Panc1 (cell line): ENCODE data around the gene UBE2G2. TPM values are rescaled to one million over a fixed set of nuclear protein-coding genes. Genes with fewer than 3 reads are reported as not detected.

Source experiments
- ATAC-seq: fragments of 200-7000 bp; cut with Tn5 transposase; 2 replicates; pipeline ENCODE4 v1.9.1; 2020; ENCODE audit warnings: mild to moderate bottlenecking, moderate library complexity
- BruUV-seq: library from RNA; stranded (reverse); fragments of 400-500 nt; replicated peaks from 2 replicates; lab custom pipeline; 2021; lab: Mats Ljungman, UMichigan
- CTCF ChIA-PET: fragments of 300-600 bp; sonication (Branson Sonifier 250); formaldehyde crosslinking; loops from one replicate; lab custom pipeline; 2022; ENCODE audit warnings: antibody characterized with exemption; lab: Charles Lee
- POLR2A ChIA-PET: fragments of 300-600 bp; sonication (Branson Sonifier 250); formaldehyde crosslinking; loops from one replicate; lab custom pipeline; 2022; ENCODE audit warnings: antibody characterized with exemption; lab: Charles Lee
- DNase-seq: peaks from one replicate; pipeline ENCODE4 v3.0.0-alpha.2; 2010; ENCODE audit warnings: low read depth, low spot score
- H3K27ac ChIP-seq: 2 replicates; pipeline ENCODE4 v1.5.1; 2011; ENCODE audit warnings: mild to moderate bottlenecking, low read length, inconsistent platforms
- H3K27me3 ChIP-seq: fragments of 200-500 bp; sonication (Bioruptor generic); 2 replicates; pipeline ENCODE4 v1.6.0; 2014; ENCODE audit warnings: low read length, inconsistent platforms; ENCODE audit not compliant: control insufficient read depth, insufficient read depth
- H3K36me3 ChIP-seq: fragments of 200-500 bp; sonication (Bioruptor generic); 2 replicates; pipeline ENCODE4 v1.5.1; 2014; ENCODE audit warnings: inconsistent platforms, mild to moderate bottlenecking, low read length, moderate library complexity; ENCODE audit not compliant: control insufficient read depth, insufficient read depth
- H3K4me1 ChIP-seq: 2 replicates; pipeline ENCODE4 v1.5.1; 2011; ENCODE audit warnings: inconsistent platforms, mild to moderate bottlenecking, low read length, moderate library complexity; ENCODE audit not compliant: control insufficient read depth, insufficient read depth
- H3K4me3 ChIP-seq, 2 experiments: 2 replicates each; pipeline ENCODE4 v1.5.1; 2011 to 2012; ENCODE audit warnings: low read depth in 2 of 2, low read length in 2 of 2, mild to moderate bottlenecking in 2 of 2, inconsistent platforms in 1 of 2, moderate library complexity in 1 of 2
- H3K9me3 ChIP-seq: fragments of 200-500 bp; sonication (Bioruptor generic); 2 replicates; pipeline ENCODE4 v1.5.1; 2014; ENCODE audit warnings: low read depth, mild to moderate bottlenecking, inconsistent platforms, low read length, moderate library complexity; ENCODE audit not compliant: control insufficient read depth, insufficient read depth
- POLR2AphosphoS5 ChIP-seq: IDR thresholded peaks from 2 replicates; pipeline ENCODE4 v1.6.1; 2012; ENCODE audit warnings: mild to moderate bottlenecking, low read depth, low read length, moderate library complexity
- SIN3A ChIP-seq: IDR thresholded peaks from 2 replicates; pipeline ENCODE4 v1.6.1; 2012; ENCODE audit warnings: low read depth, mild to moderate bottlenecking, low read length, moderate library complexity, borderline replicate concordance; ENCODE audit not compliant: insufficient read depth
- TCF7L2 ChIP-seq: IDR thresholded peaks from 2 replicates; pipeline ENCODE4 v1.6.1; 2011; ENCODE audit warnings: mild to moderate bottlenecking, low read depth, low read length, inconsistent platforms
- in situ Hi-C: cut with HindIII; loops from 2 replicates; pipeline ENCODE4 v1.10.0; 2016; ENCODE audit warnings: low sequenced_read_pairs, low pct_unique_long_range_greater_than_20kb
- intact Hi-C: fragments of 100-400 bp; cut with micrococcal nuclease; formaldehyde crosslinking; loops from one replicate; pipeline ENCODE4 v1.10.0; 2022; ENCODE audit not compliant: unreplicated experiment
- total RNA-seq: library from RNA; stranded (reverse); gene quantifications from one replicate; pipeline ENCODE4 v1.2.1, GENCODE V29; 2021; ENCODE audit not compliant: unreplicated experiment
- TF ChIP-seq, protein P1 (sequence below): fragments of 450-650 bp; IDR thresholded peaks from 2 replicates; pipeline ENCODE4 v1.5.1; 2017; ENCODE audit warnings: mild to moderate bottlenecking
- TF ChIP-seq, protein P2 (sequence below), 2 experiments: IDR thresholded peaks; 2 replicates each; pipeline ENCODE4 v1.6.1; 2011 to 2012; ENCODE audit warnings: low read depth in 2 of 2, control low read depth in 1 of 2, low read length in 1 of 2, mild to moderate bottlenecking in 1 of 2, moderate library complexity in 1 of 2; ENCODE audit not compliant: insufficient read depth in 1 of 2

The UBE2G2 gene
- total RNA-seq, 1 experiment from 2014 or later = 77.4 TPM

DNA sequence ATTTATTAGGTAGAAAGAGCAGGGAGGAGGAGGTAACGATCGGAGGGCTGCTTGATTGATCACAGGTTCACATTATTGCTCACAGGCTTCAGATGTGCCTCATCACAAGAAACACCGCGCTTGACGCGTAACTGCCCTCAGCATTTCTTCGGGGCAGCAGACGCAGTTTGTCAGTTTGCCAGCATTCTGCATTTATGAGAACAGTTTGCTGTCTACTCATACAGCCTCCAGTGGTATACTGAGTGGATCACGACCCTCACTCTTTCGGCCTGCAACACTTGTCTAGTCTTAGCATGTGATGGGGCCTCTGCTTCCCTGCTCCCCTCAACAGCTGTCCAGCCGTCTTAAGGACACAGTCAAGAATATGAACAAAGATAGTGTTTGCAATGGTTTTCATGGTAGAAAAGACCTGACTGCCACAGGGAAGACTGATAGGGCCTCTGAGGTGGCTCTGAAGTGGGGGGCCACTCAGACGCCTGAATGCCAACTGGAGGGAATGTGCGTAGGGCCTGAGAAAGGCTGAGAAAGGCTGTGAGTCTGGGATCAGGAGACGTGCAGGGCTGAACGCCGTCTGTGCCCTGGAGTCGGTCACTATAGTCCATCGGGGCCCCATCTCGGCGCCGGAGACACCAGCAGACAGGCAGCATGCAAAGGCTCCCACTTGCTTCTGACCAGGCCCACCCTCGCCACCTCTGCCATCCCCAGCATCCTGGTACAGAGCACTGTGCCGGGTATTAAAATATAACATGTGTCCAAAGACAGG, 45.0 kb downstream of the UBE2G2 start:
- intact Hi-C loops (no loop called here), in situ Hi-C loops (no loop called here)
- Histone ChIP-seq H3K27ac (no peak overlapping the region), H3K4me3 (no peak overlapping the region), H3K9me3 (no peaks in the 10 kb centered on the region), H3K4me1 (peaks cover 7% of the 10 kb centered on the region), H3K36me3 (no peaks in the 10 kb centered on the region), H3K27me3 (no peaks in the 10 kb centered on the region)
- no peak for TF ChIP-seq TCF7L2
- DNase-seq = no peak
- POLR2A ChIA-PET = no interaction called here
- BruUV-seq = no TSS peak
- ATAC-seq = no peak
- CTCF ChIA-PET = no interaction called here

DNA sequence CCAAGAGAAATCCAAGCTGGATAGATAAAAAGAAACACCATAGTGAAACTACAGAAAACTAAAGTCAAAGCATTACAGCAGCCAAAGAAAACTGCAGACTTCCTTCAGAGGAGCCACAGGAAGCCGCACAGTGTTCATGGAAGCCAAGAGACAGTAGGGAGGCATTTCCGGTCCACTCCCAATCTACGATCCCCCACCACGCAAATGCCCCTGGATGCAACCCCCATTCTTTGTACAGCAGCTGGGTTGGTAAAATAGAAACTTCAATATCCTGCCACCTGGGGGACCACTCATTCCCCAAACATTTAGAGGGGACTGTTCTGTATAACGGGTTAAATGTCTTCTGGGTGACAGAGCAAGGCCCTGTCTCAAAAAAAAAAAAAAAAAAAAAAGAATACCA, 46.4 kb downstream of the UBE2G2 start:
- POLR2A ChIA-PET = no interaction called here
- CTCF ChIA-PET = no interaction called here

More for the DNA sequence above, 46.4 kb downstream of the UBE2G2 start:
- TF ChIP-seq POLR2AphosphoS5 (no peak), SIN3A (no peak), TCF7L2 (no peak)
- TF ChIP-seq, protein P1, sequence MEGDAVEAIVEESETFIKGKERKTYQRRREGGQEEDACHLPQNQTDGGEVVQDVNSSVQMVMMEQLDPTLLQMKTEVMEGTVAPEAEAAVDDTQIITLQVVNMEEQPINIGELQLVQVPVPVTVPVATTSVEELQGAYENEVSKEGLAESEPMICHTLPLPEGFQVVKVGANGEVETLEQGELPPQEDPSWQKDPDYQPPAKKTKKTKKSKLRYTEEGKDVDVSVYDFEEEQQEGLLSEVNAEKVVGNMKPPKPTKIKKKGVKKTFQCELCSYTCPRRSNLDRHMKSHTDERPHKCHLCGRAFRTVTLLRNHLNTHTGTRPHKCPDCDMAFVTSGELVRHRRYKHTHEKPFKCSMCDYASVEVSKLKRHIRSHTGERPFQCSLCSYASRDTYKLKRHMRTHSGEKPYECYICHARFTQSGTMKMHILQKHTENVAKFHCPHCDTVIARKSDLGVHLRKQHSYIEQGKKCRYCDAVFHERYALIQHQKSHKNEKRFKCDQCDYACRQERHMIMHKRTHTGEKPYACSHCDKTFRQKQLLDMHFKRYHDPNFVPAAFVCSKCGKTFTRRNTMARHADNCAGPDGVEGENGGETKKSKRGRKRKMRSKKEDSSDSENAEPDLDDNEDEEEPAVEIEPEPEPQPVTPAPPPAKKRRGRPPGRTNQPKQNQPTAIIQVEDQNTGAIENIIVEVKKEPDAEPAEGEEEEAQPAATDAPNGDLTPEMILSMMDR = no peak
- TF ChIP-seq, protein P2, sequence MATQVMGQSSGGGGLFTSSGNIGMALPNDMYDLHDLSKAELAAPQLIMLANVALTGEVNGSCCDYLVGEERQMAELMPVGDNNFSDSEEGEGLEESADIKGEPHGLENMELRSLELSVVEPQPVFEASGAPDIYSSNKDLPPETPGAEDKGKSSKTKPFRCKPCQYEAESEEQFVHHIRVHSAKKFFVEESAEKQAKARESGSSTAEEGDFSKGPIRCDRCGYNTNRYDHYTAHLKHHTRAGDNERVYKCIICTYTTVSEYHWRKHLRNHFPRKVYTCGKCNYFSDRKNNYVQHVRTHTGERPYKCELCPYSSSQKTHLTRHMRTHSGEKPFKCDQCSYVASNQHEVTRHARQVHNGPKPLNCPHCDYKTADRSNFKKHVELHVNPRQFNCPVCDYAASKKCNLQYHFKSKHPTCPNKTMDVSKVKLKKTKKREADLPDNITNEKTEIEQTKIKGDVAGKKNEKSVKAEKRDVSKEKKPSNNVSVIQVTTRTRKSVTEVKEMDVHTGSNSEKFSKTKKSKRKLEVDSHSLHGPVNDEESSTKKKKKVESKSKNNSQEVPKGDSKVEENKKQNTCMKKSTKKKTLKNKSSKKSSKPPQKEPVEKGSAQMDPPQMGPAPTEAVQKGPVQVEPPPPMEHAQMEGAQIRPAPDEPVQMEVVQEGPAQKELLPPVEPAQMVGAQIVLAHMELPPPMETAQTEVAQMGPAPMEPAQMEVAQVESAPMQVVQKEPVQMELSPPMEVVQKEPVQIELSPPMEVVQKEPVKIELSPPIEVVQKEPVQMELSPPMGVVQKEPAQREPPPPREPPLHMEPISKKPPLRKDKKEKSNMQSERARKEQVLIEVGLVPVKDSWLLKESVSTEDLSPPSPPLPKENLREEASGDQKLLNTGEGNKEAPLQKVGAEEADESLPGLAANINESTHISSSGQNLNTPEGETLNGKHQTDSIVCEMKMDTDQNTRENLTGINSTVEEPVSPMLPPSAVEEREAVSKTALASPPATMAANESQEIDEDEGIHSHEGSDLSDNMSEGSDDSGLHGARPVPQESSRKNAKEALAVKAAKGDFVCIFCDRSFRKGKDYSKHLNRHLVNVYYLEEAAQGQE (IDR thresholded peaks at IDR 0.05; ENCODE audit: insufficient read depth in 1 of 2, low read depth in 2 of 2, low read length in 1 of 2) = no peak
- H3K9me3 ChIP-seq = no peaks in the 10 kb centered on the region
- ATAC-seq (no peak), DNase-seq (no peak)
- no peak overlapping the region for H3K27ac ChIP-seq
- H3K4me3 ChIP-seq = no peak overlapping the region
- peaks cover 7% of the 10 kb centered on the region for H3K4me1 ChIP-seq
- no peaks in the 10 kb centered on the region for H3K36me3 ChIP-seq
- intact Hi-C loops = no loop called here
- in situ Hi-C loops = no loop called here
- no peaks in the 10 kb centered on the region for H3K27me3 ChIP-seq
- BruUV-seq = no TSS peak
